OCI-LY3 (cell line): ENCODE measurements around the gene DAND5.

ENCODE experiments used
- H2AFZ ChIP-seq: fragments of 200-600, 300-600 bp; shearing (Covaris generic); 2 replicates; pipeline ENCODE4 v1.6.0; 2014; ENCODE audit warnings: antibody characterized with exemption, low read depth, low read length
- H3K27ac ChIP-seq: fragments of 200-600, 300-600 bp; sonication (generic); 2 replicates; pipeline ENCODE4 v1.5.1; 2014; ENCODE audit warnings: mild to moderate bottlenecking, low read length, moderate library complexity, mixed read lengths
- H3K27me3 ChIP-seq: fragments of 200-600, 300-600 bp; sonication (generic); 2 replicates; pipeline ENCODE4 v1.6.1; 2014; ENCODE audit warnings: low read depth, low read length, mixed read lengths
- H3K36me3 ChIP-seq: fragments of 200-600, 300-600 bp; sonication (generic); replicated peaks from 2 replicates; pipeline ENCODE3; 2014; ENCODE audit warnings: low read depth, low read length, mixed read lengths
- H3K4me1 ChIP-seq: fragments of 300-600, 200-600 bp; sonication (generic); 2 replicates; pipeline ENCODE4 v1.6.1; 2014; ENCODE audit warnings: low read length, mixed read lengths
- H3K4me2 ChIP-seq: fragments of 200-600, 300-600 bp; sonication (generic); 2 replicates; pipeline ENCODE4 v1.6.1; 2014; ENCODE audit warnings: low read length, mixed read lengths
- H3K4me3 ChIP-seq: fragments of 300-600, 200-600 bp; sonication (generic); 2 replicates; pipeline ENCODE4 v1.5.1; 2014; ENCODE audit warnings: antibody characterized with exemption, mild to moderate bottlenecking, low read length, moderate library complexity
- H3K79me2 ChIP-seq: fragments of 300-600, 200-600 bp; shearing (Covaris generic); 2 replicates; pipeline ENCODE4 v1.6.1; 2014; ENCODE audit warnings: mild to moderate bottlenecking, low read length, mixed read lengths
- H3K9ac ChIP-seq: fragments of 300-600, 200-600 bp; shearing (Covaris generic); 2 replicates; pipeline ENCODE4 v1.6.0; 2014; ENCODE audit warnings: mild to moderate bottlenecking, low read length, moderate library complexity
- H3K9me3 ChIP-seq: fragments of 200-600, 300-600 bp; shearing (Covaris generic); 2 replicates; pipeline ENCODE4 v1.6.1; 2014; ENCODE audit warnings: low read length, mixed read lengths; ENCODE audit not compliant: insufficient read depth
- H4K20me1 ChIP-seq: fragments of 200-600, 300-600 bp; sonication (generic); 2 replicates; pipeline ENCODE4 v1.6.1; 2016; ENCODE audit warnings: low read length, mixed read lengths; ENCODE audit not compliant: insufficient read depth
- EZH2phosphoT487 ChIP-seq: fragments of 200-600 bp; shearing (Covaris generic); IDR thresholded peaks from 2 replicates; pipeline ENCODE4 v1.6.1; 2018; ENCODE audit warnings: antibody characterized with exemption, mixed run types, low read depth
- TF ChIP-seq, protein P1 (sequence below): fragments of 200-600, 300-600 bp; sonication (generic); IDR thresholded peaks from 2 replicates; pipeline ENCODE4 v1.5.1; 2014; ENCODE audit warnings: antibody characterized with exemption, low read length, low read depth

Gene DAND5

DNA sequence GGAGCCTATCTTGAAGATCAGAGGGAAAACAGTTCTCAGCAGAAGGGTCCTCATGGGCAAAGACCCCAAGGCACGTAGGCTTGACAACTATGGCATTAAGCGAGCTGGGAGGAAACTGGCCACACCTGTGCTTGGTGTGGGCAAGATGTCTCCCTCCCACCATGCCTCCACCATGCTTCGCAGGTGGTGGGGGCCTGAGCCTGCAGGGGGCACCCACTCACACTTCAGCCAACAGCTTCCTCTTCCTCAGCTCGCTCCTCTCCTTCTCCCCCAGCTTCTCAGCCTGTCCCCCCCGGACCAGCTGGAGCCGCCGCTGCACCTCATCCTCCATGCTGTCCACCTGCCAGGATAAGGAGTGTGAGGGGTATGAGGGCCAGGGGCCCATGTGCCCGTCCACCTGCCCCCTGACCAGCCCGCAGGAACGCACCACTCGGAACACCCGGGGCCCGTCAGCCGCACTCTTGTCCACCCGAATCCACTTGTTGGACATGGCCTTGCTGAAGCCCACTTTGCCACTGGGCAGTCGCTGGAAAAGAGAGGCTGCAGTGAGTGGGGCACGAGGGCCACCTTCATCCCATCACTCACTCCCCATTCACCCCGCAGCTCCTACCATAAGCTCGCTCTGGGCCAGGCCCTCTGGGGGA lies 39.3 kb upstream of the DAND5 start:
- Histone ChIP-seq H3K9me3 (no peaks in the 10 kb centered on the region), H3K36me3 (peaks cover 44% of the 10 kb centered on the region), H3K79me2 (peaks cover 47% of the 10 kb centered on the region), H2AFZ (no peak overlapping the region), H3K4me3 (no peak overlapping the region), H3K9ac (no peak overlapping the region), H3K27ac (no peak overlapping the region), H3K4me2 (no peak overlapping the region), H3K4me1 (peaks cover 18% of the 10 kb centered on the region), H4K20me1 (peaks cover 12% of the 10 kb centered on the region; the same call in 1 of the 2 replicates), H3K27me3 (no peaks in the 10 kb centered on the region)
- TF ChIP-seq, protein P1, sequence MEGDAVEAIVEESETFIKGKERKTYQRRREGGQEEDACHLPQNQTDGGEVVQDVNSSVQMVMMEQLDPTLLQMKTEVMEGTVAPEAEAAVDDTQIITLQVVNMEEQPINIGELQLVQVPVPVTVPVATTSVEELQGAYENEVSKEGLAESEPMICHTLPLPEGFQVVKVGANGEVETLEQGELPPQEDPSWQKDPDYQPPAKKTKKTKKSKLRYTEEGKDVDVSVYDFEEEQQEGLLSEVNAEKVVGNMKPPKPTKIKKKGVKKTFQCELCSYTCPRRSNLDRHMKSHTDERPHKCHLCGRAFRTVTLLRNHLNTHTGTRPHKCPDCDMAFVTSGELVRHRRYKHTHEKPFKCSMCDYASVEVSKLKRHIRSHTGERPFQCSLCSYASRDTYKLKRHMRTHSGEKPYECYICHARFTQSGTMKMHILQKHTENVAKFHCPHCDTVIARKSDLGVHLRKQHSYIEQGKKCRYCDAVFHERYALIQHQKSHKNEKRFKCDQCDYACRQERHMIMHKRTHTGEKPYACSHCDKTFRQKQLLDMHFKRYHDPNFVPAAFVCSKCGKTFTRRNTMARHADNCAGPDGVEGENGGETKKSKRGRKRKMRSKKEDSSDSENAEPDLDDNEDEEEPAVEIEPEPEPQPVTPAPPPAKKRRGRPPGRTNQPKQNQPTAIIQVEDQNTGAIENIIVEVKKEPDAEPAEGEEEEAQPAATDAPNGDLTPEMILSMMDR: peak; percentile 16; the same call in 1 of the 2 replicates
- no peak for TF ChIP-seq EZH2phosphoT487

DNA sequence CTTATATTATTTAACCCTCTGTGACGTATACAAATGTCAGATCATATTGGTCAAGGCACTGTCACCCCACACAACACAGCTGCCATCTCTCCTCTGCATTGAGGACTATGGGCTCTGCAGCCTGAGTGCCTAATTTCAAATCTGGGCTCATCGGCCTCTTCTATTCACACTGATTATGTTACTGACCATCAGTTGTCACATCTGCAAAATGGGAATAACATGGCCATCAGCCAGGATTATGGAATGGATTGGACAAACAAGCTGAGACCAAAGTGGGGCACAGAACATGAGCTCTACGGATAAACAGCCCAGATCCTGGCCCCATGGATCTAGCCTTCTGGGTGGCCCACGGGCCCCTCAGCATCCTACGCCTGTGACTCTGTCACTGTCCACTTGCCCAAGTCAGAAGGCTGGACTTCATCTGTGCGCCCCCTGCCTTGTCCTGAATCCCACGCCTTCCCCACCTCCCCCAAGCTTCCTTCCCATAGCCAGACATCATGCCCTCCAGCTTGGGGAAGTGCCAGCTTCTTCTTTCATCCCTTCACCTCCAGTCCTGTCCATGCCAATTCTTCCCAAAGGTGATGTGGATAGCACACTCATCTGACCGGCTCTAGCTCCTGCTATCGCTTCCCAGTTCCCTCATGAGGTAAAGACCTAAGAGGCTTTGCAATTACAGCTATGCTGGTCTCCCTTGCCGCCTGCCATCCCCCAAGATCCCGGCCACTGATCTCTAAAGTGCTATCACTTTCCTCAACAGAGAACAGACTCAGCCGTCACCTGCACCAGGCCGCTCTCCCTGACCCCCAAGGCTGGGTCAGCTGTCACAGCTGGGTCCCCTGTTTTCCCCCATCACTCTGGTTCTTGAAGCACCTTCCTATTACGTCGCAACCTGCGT lies 36.7 kb upstream of the DAND5 start:
- peak overlapping the region; percentile 53 for H3K27ac ChIP-seq
- no peaks in the 10 kb centered on the region for H3K27me3 ChIP-seq
- TF ChIP-seq, protein P1: no peak
- TF ChIP-seq EZH2phosphoT487: no peak
- H2AFZ ChIP-seq: no peak overlapping the region
- H3K4me1 ChIP-seq: peaks cover 34% of the 10 kb centered on the region
- H3K79me2 ChIP-seq: peaks cover 44% of the 10 kb centered on the region
- peaks cover 34% of the 10 kb centered on the region for H3K36me3 ChIP-seq
- peak overlapping the region; percentile 84 for H3K4me3 ChIP-seq
- H3K9me3 ChIP-seq: no peaks in the 10 kb centered on the region
- H3K4me2 ChIP-seq: peak overlapping the region; percentile 83
- peaks cover 12% of the 10 kb centered on the region; the same call in 1 of the 2 replicates for H4K20me1 ChIP-seq
- H3K9ac ChIP-seq: peak overlapping the region; percentile 85

DNA sequence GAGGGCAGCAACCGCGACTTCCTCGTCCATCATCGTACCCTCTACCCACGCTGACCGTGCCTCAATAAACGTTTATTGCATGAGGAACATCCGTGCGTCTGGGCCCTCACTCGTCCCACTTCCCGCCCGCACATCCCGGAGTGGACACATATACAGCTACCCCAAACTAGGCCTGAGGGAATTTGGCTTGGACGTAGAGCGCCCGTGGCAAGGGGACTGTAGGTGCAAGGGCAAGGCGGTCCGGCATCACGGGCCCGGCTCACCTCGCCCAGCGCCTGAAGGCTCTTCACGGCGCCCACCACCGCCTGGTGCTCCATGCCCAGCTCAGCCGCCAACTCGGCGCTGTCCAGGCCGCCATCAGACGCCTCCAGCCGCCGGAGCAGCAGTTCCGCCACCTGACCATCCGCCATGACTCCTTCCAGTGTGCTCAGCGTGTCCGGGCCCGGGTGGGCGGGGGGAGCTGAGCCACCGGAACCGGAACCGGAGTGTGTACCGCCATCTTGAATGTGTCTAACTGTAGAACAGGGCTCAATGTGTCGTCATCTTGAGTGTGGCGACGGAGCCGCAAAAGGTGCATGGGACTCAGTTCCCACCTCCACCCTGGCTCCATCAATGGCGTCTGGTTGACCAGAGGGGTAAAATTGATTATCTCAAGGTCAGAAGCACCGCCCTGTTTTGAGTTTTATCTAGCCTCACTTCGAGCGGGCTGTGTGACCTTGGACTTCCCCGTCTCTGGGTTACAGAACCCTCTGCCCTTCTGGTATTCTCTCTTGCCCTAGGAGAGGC lies 35.9 kb upstream of the DAND5 start, which contains the start of gene FARSA:
FARSA (minus strand) TSS at position 425 of the 786 bp plus-strand sequence; CDS start at position 410, 15 bp downstream.
- Histone ChIP-seq H3K4me2 (peak within 1 kb of the TSS; percentile 83), H3K9ac (peak within 1 kb of the TSS; percentile 85), H4K20me1 (peaks cover 12% of the 10 kb centered on the region; the same call in 1 of the 2 replicates), H3K27ac (peak within 1 kb of the TSS; percentile 53), H2AFZ (peak within 1 kb of the TSS; percentile 80), H3K4me1 (peaks cover 37% of the 10 kb centered on the region), H3K4me3 (peak within 1 kb of the TSS; percentile 84), H3K79me2 (peaks cover 46% of the 10 kb centered on the region), H3K9me3 (no peaks in the 10 kb centered on the region), H3K36me3 (peaks cover 27% of the 10 kb centered on the region), H3K27me3 (no peaks in the 10 kb centered on the region)
- TF ChIP-seq EZH2phosphoT487: no peak
- TF ChIP-seq, protein P1: no peak
